A673 (cell line): Measurements from ENCODE around the gene LRRC72. TPM values are rescaled to one million over a fixed set of nuclear protein-coding genes. Genes with fewer than 3 reads are reported as not detected.

ENCODE experiments used
- BruUV-seq: library from RNA; stranded (reverse); fragments of 400-500 nt; replicated peaks from 2 replicates; lab custom pipeline; 2021; lab: Mats Ljungman, UMichigan
- CTCF ChIA-PET: fragments of 300-600 bp; sonication (Branson Sonifier 250); formaldehyde crosslinking; loops from one replicate; lab custom pipeline; 2022; ENCODE audit warnings: antibody characterized with exemption; lab: Charles Lee
- POLR2A ChIA-PET: fragments of 300-600 bp; sonication (Branson Sonifier 250); formaldehyde crosslinking; loops from one replicate; lab custom pipeline; 2022; ENCODE audit warnings: antibody characterized with exemption; ENCODE audit not compliant: low non-redundant PET; lab: Charles Lee
- DNase-seq: peaks from one replicate; pipeline ENCODE4 v3.0.0-alpha.2; 2015; ENCODE audit warnings: low spot score
- H3K27ac ChIP-seq: fragments of 200-600 bp; sonication (generic); 2 replicates; pipeline ENCODE4 v1.5.1; 2016; ENCODE audit warnings: mixed run types, low read depth, mild to moderate bottlenecking, mixed read lengths, antibody characterized with exemption, low read length; ENCODE audit not compliant: poor library complexity, severe bottlenecking
- H3K27me3 ChIP-seq: fragments of 200-600 bp; sonication (generic); replicated peaks from 2 replicates; pipeline ENCODE4 v1.6.1; 2017; ENCODE audit warnings: mixed run types, low read depth, mild to moderate bottlenecking, mixed read lengths, antibody characterized with exemption, low read length; ENCODE audit not compliant: insufficient read depth, poor library complexity
- H3K36me3 ChIP-seq: fragments of 200-600 bp; sonication (generic); 2 replicates; pipeline ENCODE4 v1.6.1; 2016; ENCODE audit warnings: mixed run types, mild to moderate bottlenecking, mixed read lengths, antibody characterized with exemption, low read length; ENCODE audit not compliant: insufficient read depth, poor library complexity, severe bottlenecking
- H3K4me1 ChIP-seq: fragments of 200-600 bp; sonication (generic); 2 replicates; pipeline ENCODE4 v1.6.1; 2017; ENCODE audit warnings: mixed run types, mild to moderate bottlenecking, mixed read lengths, antibody characterized with exemption, low read length; ENCODE audit not compliant: insufficient read depth, poor library complexity, severe bottlenecking
- H3K4me3 ChIP-seq: fragments of 200-600 bp; sonication (generic); 2 replicates; pipeline ENCODE4 v1.5.1; 2016; ENCODE audit warnings: low read depth, mixed run types, mild to moderate bottlenecking, mixed read lengths, low read length; ENCODE audit not compliant: poor library complexity, severe bottlenecking
- H3K9me3 ChIP-seq: fragments of 200-600 bp; sonication (generic); 2 replicates; pipeline ENCODE4 v1.6.1; 2016; ENCODE audit warnings: mixed run types, low read depth, mild to moderate bottlenecking, mixed read lengths, antibody characterized with exemption, low read length; ENCODE audit not compliant: poor library complexity, severe bottlenecking
- CTCF ChIP-seq: fragments of 300-800, 200-600 bp; sonication (generic); conservative IDR thresholded peaks from 2 replicates; pipeline ENCODE4 v1.5.1; 2017; ENCODE audit warnings: low read depth, mild to moderate bottlenecking, antibody characterized with exemption, low read length, moderate library complexity, mixed read lengths
- EZH2 ChIP-seq: fragments of 200-600 bp; sonication (generic); IDR thresholded peaks from 2 replicates; pipeline ENCODE4 v1.6.1; 2017; ENCODE audit warnings: borderline replicate concordance, low read depth, mild to moderate bottlenecking, mixed read lengths, antibody characterized with exemption, low read length; ENCODE audit not compliant: poor library complexity, severe bottlenecking
- intact Hi-C: fragments of 100-400 bp; cut with micrococcal nuclease; formaldehyde crosslinking; loops from one replicate; pipeline ENCODE4 v1.10.0; 2022; ENCODE audit not compliant: unreplicated experiment
- total RNA-seq: library from RNA; stranded (reverse); gene quantifications from 2 replicates; pipeline ENCODE4 v1.2.3, GENCODE V29; 2021

Gene LRRC72
- total RNA-seq, 1 experiment from 2014 or later = not detected

- TF ChIP-seq EZH2 (no peak), CTCF (no peak)
- H3K36me3 ChIP-seq = no peaks in the 10 kb centered on the region
- no TSS peak for BruUV-seq
- H3K4me3 ChIP-seq = no peak overlapping the region
- POLR2A ChIA-PET = interaction anchor here (0.7 kb wide), 1 partner anchor 19 kb away, joined by 3 read pairs; no protein-coding TSS in a partner anchor
- H3K9me3 ChIP-seq = no peaks in the 10 kb centered on the region
- H3K27me3 ChIP-seq = no peaks in the 10 kb centered on the region
- H3K4me1 ChIP-seq = peaks cover 22% of the 10 kb centered on the region
- CTCF ChIA-PET = no interaction called here
- DNase-seq = no peak
- no peak overlapping the region for H3K27ac ChIP-seq
- intact Hi-C loops = no loop called here
Measured at GRCh38 chr7:16562456-16563220, 36.0 kb downstream of the LRRC72 start.

- no TSS peak for BruUV-seq
- POLR2A ChIA-PET = interaction anchor here (0.7 kb wide), 2 partner anchors 18 to 104 kb away, joined by 3 read pairs; no protein-coding TSS in a partner anchor
- Histone ChIP-seq H3K9me3 (no peaks in the 10 kb centered on the region), H3K27ac (no peak overlapping the region), H3K27me3 (no peaks in the 10 kb centered on the region), H3K4me1 (peaks cover 22% of the 10 kb centered on the region), H3K4me3 (peak overlapping the region; percentile 23), H3K36me3 (no peaks in the 10 kb centered on the region)
- peak; percentile 30 for DNase-seq
- no peak for TF ChIP-seq EZH2
- TF ChIP-seq CTCF = no peak
- CTCF ChIA-PET = no interaction called here
- intact Hi-C loops = loop anchor here (2.0 kb wide), 2 partner anchors 131 to 449 kb away; no protein-coding TSS in a partner anchor
Measured at GRCh38 chr7:16563281-16564022, 36.8 kb downstream of the LRRC72 start.

- H3K27me3 ChIP-seq = no peaks in the 10 kb centered on the region
- POLR2A ChIA-PET = interaction anchor here (0.7 kb wide), 1 partner anchor 104 kb away, joined by 3 read pairs; no protein-coding TSS in a partner anchor
- no peak for DNase-seq
- no TSS peak for BruUV-seq
- intact Hi-C loops = loop anchor here (2.0 kb wide), 2 partner anchors 131 to 449 kb away; no protein-coding TSS in a partner anchor
- peaks cover 22% of the 10 kb centered on the region for H3K4me1 ChIP-seq
- H3K9me3 ChIP-seq = no peaks in the 10 kb centered on the region
- no peak overlapping the region for H3K4me3 ChIP-seq
- H3K36me3 ChIP-seq = no peaks in the 10 kb centered on the region
- TF ChIP-seq EZH2 (no peak), CTCF (no peak)
- H3K27ac ChIP-seq = no peak overlapping the region
- CTCF ChIA-PET = interaction anchor here (1.2 kb wide), 2 partner anchors 131 to 486 kb away, joined by 8 to 13 read pairs; no protein-coding TSS in a partner anchor
Measured at GRCh38 chr7:16564023-16564380, 37.4 kb downstream of the LRRC72 start.
